Measurements from ENCODE around the gene LIMA1. TPM values are rescaled to one million over a fixed set of nuclear protein-coding genes. Genes with fewer than 3 reads are reported as not detected.

The LIMA1 gene
- total and polyA plus RNA-seq, 9 of the 15 experiments (the other 6 are each of a cell fraction or from before 2014, with no cell fraction given), result 20.2 to 37.8 (median 27.3) TPM

GRCh38 chr12:50246873-50247612, 36.3 kb downstream of the LIMA1 start (continued):
- TF ChIP-seq DACH1 (IDR thresholded peaks at IDR 0.05; ENCODE audit: partially characterized antibody) (peak; percentile 78), CLOCK (CRISPR knock-in tag; IDR thresholded peaks at IDR 0.05; ENCODE audit: borderline replicate concordance) (no peak), ZNF592 (IDR thresholded peaks at IDR 0.05) (peak; percentile 48; the same call in 1 of the 2 replicates), KAT8 (IDR thresholded peaks at IDR 0.05; ENCODE audit: low read depth) (no peak), PHF20 (IDR thresholded peaks at IDR 0.05; ENCODE audit: partially characterized antibody) (no peak), CUX1 (CRISPR knock-in tag; IDR thresholded peaks at IDR 0.05) (no peak), RREB1 (CRISPR knock-in tag; IDR thresholded peaks at IDR 0.05) (no peak), HDAC8 (tag; IDR thresholded peaks at IDR 0.05) (no peak)
